HG03045 (cell line): ENCODE data around the gene STAT5B.
"Not testable (repeated sequence)": the region's sequence is repeated elsewhere in the genome, so short reads cannot be mapped to it uniquely, and the experiment has no call there.

ENCODE experiments used
- ATAC-seq: cut with Tn5 transposase; IDR thresholded peaks from one replicate; pipeline ENCODE4 v1.9.1; 2021; ENCODE audit warnings: mild to moderate bottlenecking, moderate library complexity; ENCODE audit not compliant: unreplicated experiment

The STAT5B gene

DNA sequence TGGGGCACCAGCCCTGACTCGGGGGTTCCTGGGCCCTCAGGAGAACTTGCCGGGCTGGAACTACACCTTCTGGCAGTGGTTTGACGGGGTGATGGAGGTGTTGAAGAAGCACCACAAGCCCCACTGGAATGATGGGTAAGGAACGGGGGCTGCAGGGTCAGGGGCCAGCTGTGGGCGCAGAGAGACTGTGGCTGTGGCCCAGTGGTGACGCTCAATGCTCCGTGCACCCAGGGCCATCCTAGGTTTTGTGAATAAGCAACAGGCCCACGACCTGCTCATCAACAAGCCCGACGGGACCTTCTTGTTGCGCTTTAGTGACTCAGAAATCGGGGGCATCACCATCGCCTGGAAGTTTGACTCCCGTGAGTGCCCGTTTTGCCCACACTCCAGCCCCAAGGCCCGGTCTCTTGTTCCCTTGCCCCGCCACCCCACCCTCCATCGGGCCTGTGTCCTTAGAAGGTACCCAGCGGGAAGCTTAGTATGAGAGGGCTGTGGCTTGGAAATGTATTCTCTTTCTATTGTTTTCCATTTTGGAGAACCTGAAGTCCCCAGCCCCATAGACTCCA, 31.3 kb upstream of the STAT5B start:
- no peak for ATAC-seq

DNA sequence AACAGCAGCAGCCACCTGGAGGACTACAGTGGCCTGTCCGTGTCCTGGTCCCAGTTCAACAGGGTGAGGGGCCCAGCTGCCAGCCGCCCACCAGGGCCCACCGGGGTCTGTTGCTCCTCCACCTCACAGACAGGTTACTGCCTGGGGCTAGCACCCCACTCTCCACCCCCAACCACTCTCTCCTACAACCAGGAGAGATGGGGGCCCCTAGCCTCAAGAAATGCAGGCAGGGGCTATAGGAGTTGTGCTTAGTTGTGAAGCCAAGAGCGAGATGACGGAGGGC, 30.1 kb upstream of the STAT5B start:
- ATAC-seq = no peak

DNA sequence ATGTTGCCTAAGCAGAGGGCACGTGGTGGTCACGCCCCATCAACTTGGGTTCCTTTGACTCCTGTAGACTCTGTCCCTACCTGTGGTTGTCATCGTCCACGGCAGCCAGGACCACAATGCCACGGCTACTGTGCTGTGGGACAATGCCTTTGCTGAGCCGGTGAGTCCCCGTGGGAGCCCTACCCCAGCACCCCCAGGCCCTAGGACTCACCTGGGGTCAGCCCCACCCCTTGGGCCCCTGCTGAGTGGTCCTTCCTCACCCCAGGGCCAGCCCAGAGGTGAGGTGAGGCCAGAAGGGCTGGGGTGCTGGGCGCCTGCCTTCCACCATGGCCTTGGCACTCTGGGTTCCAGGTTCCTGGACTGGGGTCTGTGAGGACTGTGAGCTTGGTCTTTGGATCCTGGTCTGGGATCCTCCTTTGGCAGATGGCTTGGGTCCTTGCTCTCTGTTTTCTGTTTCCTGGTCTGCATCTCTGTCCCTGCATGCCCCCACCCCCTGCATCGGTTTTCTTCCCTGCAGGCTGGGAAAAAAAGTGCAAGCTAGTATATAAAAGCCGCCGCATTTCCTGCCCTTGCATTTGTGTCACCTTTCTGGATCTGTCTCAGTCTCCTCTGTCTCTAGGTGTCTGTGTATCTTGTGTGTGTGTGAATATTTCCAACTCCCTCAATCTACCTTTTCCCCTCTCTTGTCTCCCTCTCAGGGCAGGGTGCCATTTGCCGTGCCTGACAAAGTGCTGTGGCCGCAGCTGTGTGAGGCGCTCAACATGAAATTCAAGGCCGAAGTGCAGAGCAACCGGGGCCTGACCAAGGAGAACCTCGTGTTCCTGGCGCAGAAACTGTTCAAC, 29.6 kb upstream of the STAT5B start:
- ATAC-seq = no peak

DNA sequence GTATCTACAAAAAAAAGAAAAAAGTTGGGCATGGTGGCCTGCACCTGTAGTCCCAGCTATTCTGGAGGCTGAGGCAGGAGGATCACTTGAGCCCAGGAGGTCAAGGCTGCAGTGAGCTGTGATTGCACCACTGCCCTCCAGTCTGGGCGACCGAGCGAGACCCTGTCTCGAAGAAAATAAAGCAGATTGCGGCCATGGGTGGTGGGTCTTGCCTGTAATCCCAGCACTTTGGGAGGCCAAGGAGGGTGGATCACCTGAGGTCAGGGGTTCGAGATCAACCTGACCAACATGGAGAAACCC, 28.8 kb upstream of the STAT5B start:
- ATAC-seq = not testable (repeated sequence)

DNA sequence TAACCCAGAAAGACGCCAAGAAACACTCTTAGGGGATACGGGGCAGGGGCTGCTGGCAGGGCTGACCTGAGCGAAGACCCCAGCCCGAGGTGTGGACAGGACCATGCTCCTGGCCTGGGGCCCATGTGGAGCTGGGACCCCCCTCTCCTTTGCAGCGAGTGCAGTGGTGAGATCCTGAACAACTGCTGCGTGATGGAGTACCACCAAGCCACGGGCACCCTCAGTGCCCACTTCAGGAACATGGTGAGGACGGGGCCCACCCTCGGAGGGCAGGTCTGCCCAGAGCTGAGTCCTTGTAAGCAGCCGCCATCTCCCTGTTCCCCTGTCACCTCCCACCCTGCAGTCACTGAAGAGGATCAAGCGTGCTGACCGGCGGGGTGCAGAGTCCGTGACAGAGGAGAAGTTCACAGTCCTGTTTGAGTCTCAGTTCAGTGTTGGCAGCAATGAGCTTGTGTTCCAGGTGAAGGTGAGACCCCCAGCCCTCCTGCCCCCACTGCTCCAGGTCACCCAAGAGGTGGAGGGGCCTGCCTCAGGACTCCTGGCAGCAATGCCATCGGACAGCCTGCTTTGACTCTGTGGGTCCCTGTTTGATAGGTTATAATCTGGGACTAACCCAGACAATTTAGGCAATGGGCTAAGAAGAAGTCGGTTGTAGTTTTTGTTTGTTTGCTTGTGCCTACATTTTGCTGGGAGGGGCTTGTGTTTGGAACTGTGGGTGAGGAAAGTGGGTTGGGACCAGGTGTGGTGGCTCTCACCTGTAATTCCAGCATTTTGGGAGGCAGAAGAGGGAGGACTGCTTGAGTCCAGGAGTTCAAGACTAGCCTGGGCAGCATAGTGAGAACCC, 28.2 kb upstream of the STAT5B start:
- ATAC-seq = no peak

DNA sequence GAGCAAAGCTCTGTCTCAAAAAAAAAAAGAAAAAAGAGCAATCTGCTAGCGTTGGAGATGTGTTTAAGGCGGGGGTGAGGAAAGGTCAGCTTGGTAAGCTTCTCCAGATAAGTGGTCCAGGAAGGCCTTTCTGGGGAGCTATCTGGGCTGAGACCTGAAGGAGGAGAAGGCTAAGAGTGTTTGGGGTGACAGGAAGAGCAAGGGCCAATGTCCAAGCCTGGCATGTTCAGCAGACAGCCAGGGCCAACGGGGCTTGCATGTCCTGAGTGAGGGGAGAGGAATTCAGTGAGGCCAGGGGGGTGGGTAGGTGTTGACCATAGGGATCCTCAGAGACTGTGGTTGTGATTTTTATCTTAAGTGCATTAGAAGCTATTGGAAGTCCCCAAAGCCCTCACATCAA, 27.5 kb upstream of the STAT5B start:
- ATAC-seq = no peak

DNA sequence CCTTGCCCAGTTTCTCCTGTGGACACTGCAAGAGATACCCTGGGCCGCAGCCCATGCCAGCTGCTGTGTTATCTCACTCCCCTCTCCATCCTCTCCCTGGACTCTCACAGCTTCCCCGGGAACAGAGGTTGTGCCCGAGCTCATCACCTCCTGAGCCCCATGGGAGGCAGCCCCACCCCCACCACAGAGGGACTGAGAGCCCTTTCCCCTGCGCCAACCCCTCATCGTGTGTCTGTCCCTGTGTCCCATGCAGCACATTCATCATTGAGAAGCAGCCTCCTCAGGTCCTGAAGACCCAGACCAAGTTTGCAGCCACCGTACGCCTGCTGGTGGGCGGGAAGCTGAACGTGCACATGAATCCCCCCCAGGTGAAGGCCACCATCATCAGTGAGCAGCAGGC, 24.8 kb upstream of the STAT5B start:
- ATAC-seq = no peak

DNA sequence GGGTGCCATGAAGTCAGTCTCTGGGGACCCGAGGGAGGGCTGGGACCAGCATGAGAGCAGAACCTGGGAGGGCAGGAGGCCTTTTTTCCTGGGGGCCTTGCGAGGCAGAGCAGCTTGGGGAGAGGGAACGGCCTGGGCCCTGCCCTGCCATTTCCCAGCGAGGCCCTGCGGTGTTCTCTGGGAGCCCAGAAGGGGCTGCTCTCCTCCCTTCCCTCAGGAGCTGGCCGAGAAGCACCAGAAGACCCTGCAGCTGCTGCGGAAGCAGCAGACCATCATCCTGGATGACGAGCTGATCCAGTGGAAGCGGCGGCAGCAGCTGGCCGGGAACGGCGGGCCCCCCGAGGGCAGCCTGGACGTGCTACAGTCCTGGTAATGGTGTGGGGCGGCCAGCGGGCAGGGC, 23.7 kb upstream of the STAT5B start:
- not testable (repeated sequence) for ATAC-seq

DNA sequence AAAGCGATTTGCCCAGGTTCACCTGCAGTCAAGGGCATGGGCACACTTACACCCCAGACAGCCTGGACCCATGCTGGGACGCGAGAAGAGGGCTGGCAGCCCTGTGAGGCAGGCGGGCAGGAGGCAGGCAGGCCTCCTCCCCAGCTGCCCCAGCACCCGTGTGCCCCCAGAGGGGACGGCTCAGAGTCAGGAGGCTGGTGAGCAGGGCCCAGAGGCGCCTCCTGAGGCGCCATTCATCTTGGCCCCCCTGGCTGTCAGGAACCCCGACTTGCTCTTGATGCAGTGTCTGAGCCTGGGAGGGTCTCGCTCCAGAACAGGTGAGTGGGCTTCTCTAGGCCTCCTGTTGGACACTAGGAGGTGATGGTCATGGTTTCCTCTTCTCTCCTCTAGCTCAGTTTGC, 23.2 kb upstream of the STAT5B start:
- ATAC-seq = not testable (repeated sequence)

DNA sequence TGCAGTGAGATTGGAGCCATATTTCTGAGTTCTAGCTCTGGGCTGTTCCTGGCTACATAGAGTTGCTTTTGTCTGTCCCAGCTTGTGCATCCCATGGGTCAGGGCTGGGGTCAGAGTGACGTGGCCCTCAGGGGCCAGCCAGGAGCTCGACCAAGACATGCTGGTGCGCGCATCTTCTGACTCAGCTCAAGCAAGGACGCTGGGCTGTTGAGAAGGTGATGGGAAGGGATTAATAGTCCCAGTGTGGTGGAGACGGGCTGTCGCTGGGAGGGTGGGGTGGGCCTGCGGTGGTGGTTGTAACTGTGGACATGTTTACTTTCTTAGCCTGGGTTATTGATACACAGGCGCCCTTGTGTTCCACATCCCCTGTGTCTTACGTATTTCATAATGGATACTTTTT, 21.6 kb upstream of the STAT5B start:
- not testable (repeated sequence) for ATAC-seq

DNA sequence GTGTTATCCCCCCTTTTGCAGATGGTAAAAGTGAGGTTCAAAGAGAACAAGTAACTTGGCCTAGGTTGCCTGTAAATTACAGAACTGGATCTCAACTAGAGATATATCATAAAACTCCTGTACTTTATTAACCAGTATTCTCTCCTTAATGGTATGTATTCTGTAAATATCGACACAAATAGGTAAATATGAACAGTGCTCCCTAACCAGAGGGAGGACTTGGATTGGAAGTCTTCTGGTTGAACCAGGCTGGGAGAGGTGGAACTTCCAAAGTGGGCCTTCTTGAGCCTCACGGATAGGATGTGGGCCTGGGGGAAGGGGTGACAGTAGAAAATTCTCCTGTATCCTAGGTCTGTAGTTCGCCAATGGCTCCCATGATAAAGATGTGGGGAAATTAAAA, 19.8 kb upstream of the STAT5B start:
- no peak for ATAC-seq

DNA sequence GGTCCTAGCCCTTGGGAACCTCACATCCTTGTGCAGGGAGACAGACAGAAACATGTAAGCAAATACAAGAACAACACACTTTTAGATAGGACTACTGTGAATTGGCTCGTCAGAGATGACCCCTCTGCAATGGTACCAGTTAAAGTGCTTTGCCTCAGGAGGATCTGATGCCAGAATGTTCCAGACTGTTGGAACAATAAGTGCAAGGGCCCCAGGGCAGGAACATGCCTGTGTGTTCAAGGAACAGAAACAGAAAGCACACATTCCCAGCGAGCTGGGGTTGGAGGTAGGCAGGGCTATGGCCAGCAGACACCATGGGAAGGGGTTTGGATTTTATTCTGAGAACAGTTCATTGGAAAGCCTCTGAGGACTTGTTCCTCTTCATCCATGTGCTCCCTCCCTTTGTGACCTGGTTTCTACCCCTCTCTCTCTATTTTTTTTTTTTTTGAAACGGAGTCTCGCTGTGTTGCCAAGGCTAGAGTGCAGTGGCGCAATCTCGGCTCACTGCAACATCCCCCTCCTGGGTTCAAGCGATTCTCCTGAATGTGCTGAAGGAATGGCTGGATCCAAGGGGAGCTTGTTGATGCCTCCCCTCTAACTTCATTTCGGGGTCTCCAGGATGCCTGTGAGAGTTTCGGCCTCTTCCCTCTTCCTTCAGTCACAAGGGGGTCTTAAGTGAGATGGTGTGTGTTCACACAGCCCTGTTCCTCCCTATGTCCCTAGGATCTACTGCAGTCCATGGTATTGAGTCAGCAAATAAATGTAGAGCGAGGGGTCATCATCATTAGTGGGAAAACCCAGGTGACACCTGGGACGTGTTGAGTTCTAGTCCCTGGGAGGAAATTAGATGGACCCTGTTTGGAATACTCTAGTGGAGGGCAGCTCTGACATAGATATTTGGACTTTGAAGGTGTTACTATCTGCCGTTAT, 18.5 kb upstream of the STAT5B start:
- no peak for ATAC-seq

DNA sequence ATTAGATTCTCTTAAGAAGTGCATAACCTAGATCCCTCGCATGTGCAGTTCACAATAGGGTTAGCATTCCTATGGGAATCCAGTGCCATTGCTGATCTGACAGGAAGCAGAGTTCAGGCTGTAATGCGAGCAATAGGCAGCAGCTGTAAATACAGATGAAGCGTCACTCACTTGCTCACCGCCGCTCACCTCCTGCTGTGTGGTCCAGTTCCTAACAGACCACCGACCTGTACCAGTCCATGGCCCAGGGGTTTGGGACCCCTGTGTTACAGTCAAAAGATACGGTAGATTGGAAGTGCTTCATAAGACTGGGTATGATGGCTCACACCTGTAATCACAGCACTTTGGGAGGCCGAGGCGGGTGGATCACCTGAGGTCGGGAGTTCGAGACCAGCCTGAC, 14.9 kb upstream of the STAT5B start:
- ATAC-seq = no peak

DNA sequence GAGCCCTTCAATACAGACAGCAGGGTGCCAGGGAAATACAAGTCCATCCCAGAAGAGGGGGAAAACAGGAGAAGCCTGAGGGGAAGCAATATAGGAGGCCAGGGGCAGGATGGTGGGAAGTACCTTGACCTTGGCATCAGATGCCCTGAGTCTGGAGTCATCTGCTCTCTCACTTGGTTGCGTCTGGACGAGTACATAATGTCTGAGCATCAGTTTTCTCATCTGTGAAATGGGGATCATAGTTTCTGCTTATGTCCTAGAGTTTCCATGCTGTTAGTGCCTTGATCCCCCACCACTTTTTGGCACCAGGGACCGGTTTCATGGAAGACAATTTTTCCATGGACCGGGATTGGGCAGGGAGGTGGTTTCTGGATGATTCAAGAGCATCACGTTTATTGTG, 14.4 kb upstream of the STAT5B start:
- ATAC-seq = no peak

DNA sequence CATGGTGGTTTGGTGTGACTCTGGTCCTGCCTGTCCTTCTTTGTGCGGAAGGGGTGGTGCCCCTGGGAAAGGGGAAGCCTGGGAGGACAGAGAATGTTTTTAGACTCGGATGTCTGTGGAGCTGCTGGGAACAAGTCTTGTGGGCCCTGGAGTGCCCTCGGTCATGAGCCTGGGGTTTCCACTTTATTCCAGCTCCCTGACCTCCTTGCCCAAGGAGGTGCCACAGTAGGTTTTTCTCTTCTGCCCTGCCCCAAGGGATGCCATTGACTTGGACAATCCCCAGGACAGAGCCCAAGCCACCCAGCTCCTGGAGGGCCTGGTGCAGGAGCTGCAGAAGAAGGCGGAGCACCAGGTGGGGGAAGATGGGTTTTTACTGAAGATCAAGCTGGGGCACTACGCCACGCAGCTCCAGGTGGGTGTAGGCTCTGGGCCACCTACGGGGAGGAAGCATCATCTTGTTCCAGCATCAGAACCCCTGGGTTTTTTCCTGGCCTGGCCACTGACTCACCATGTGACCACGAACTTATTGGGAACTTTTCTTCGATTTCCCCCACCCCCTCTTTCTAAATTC, 13.5 kb upstream of the STAT5B start:
- no peak for ATAC-seq

DNA sequence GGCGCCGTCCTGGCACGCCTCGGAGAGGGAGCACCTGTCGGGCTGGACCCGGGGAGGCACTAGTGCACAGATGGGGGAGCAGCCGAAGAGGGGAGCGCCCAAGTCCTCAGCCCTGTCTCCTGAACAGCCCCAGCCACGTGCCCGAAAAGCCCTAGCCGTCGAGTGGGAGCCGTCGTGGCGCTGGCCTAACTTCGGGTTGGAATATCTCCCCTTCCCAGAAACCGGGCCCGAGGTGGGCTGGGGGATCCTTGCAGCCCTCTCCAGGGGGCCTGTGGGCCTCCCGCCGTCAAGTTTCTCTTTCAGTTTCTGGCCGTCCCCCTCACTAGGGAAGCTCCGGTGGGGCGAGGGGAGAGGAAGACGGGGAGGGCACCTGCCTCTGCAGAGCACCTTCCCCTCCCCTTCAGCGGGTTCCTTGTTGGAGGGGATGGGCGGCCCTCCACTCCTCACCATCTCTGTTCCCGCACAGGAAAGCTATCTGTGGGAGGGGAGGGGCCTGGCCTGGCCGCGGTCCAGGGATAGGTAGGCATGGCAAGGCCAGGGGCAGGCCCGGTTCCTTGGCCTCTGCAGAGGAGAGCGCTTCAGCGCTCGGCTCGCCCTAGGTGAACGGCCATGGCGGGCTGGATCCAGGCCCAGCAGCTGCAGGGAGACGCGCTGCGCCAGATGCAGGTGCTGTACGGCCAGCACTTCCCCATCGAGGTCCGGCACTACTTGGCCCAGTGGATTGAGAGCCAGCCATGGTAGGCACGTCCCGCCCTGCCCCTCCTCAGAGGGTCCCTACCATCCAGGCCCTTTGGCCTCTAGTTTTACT, 12.8 kb upstream of the STAT5B start:
- peak; percentile 4 for ATAC-seq

DNA sequence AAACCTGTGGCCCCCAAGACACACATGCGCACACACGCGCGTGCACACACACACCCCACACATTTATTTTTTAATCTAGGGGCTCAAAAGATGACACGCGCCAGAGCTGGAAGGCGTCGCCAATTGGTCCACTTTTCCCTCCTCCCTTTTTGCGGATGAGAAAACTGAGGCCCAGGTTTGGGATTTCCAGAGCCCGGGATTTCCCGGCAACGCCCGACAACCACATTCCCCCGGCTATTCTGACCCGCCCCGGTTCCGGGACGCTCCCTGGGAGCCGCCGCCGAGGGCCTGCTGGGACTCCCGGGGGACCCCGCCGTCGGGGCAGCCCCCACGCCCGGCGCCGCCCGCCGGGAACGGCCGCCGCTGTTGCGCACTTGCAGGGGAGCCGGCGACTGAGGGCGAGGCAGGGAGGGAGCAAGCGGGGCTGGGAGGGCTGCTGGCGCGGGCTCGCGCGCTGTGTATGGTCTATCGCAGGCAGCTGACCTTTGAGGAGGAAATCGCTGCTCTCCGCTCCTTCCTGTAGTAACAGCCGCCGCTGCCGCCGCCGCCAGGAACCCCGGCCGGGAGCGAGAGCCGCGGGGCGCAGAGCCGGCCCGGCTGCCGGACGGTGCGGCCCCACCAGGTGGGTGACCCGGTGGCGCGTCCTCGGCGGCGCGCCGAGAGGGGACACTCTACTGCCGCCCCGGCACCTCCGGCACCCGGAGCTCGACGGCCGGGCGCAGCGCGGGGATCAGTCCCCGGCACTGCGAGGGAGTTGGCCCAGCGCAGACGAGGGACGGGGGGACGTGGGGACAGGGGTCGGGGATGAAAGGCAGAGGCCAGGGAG, 12.0 kb upstream of the STAT5B start, which contains the start of gene STAT5A:
TSS of gene STAT5A (plus strand) at position 522 of the 826 bp plus-strand sequence. CDS start 914 bp downstream, outside the sequence.
- peak; percentile 33 for ATAC-seq

DNA sequence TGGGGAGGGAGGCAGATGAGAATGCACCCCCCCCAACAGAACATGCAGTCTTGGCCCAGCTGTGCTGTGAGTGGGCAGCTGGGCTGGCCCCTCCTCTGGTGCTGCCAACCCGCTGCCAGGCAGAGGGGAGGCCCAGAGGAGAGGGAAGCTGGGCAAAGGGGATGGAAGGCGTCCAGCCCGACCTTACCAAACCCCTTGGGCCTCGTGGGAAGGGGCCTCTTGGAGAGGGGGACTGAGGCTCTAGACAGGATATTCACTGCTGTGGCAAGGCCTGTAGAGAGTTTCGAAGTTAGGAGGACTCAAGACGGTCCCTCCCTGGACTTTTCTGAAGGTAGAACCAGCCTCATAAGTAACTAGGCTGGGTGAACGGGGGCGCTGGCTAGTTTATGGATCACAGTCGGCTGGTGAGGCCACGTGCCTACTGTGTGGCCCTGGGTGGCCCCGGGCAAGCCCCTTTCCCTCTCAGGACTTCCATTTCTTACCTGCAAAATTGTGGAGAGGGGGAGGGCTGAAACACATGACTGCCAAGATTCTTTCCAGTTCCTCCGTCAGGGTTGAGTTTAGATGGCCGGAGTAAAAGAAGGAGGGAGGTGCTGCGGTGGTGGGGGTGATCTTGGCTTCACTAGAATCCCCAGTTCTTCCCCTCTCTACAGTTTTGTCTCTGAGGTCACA, 11.2 kb upstream of the STAT5B start:
- ATAC-seq = peak; percentile 19
